OCI-LY3 (cell line): ENCODE data around the gene TBC1D32.
"Not testable (repeated sequence)": the region's sequence is repeated elsewhere in the genome, so short reads cannot be mapped to it uniquely, and the experiment has no call there.

Experiments used
- H2AFZ ChIP-seq: fragments of 200-600, 300-600 bp; shearing (Covaris generic); 2 replicates; pipeline ENCODE4 v1.6.0; 2014; ENCODE audit warnings: antibody characterized with exemption, low read depth, low read length
- H3K27ac ChIP-seq: fragments of 200-600, 300-600 bp; sonication (generic); 2 replicates; pipeline ENCODE4 v1.5.1; 2014; ENCODE audit warnings: mild to moderate bottlenecking, low read length, moderate library complexity, mixed read lengths
- H3K27me3 ChIP-seq: fragments of 200-600, 300-600 bp; sonication (generic); 2 replicates; pipeline ENCODE4 v1.6.1; 2014; ENCODE audit warnings: low read depth, low read length, mixed read lengths
- H3K36me3 ChIP-seq: fragments of 200-600, 300-600 bp; sonication (generic); replicated peaks from 2 replicates; pipeline ENCODE3; 2014; ENCODE audit warnings: low read depth, low read length, mixed read lengths
- H3K4me1 ChIP-seq: fragments of 300-600, 200-600 bp; sonication (generic); 2 replicates; pipeline ENCODE4 v1.6.1; 2014; ENCODE audit warnings: low read length, mixed read lengths
- H3K4me2 ChIP-seq: fragments of 200-600, 300-600 bp; sonication (generic); 2 replicates; pipeline ENCODE4 v1.6.1; 2014; ENCODE audit warnings: low read length, mixed read lengths
- H3K4me3 ChIP-seq: fragments of 300-600, 200-600 bp; sonication (generic); 2 replicates; pipeline ENCODE4 v1.5.1; 2014; ENCODE audit warnings: antibody characterized with exemption, mild to moderate bottlenecking, low read length, moderate library complexity
- H3K79me2 ChIP-seq: fragments of 300-600, 200-600 bp; shearing (Covaris generic); 2 replicates; pipeline ENCODE4 v1.6.1; 2014; ENCODE audit warnings: mild to moderate bottlenecking, low read length, mixed read lengths
- H3K9ac ChIP-seq: fragments of 300-600, 200-600 bp; shearing (Covaris generic); 2 replicates; pipeline ENCODE4 v1.6.0; 2014; ENCODE audit warnings: mild to moderate bottlenecking, low read length, moderate library complexity
- H3K9me3 ChIP-seq: fragments of 200-600, 300-600 bp; shearing (Covaris generic); 2 replicates; pipeline ENCODE4 v1.6.1; 2014; ENCODE audit warnings: low read length, mixed read lengths; ENCODE audit not compliant: insufficient read depth
- H4K20me1 ChIP-seq: fragments of 200-600, 300-600 bp; sonication (generic); 2 replicates; pipeline ENCODE4 v1.6.1; 2016; ENCODE audit warnings: low read length, mixed read lengths; ENCODE audit not compliant: insufficient read depth
- EZH2phosphoT487 ChIP-seq: fragments of 200-600 bp; shearing (Covaris generic); IDR thresholded peaks from 2 replicates; pipeline ENCODE4 v1.6.1; 2018; ENCODE audit warnings: antibody characterized with exemption, mixed run types, low read depth
- TF ChIP-seq, protein P1 (sequence below): fragments of 200-600, 300-600 bp; sonication (generic); IDR thresholded peaks from 2 replicates; pipeline ENCODE4 v1.5.1; 2014; ENCODE audit warnings: antibody characterized with exemption, low read length, low read depth

TBC1D32 gene

GRCh38 chr6:121222656-121223055 lies 111.6 kb downstream of the TBC1D32 start:
- no peak overlapping the region for H2AFZ ChIP-seq
- H3K27ac ChIP-seq, result no peak overlapping the region
- H3K4me2 ChIP-seq, result no peak overlapping the region
- H3K4me3 ChIP-seq, result no peak overlapping the region
- no peaks in the 10 kb centered on the region for H3K27me3 ChIP-seq
- H3K36me3 ChIP-seq, result no peaks in the 10 kb centered on the region
- no peaks in the 10 kb centered on the region for H3K9me3 ChIP-seq
- H4K20me1 ChIP-seq, result no peaks in the 10 kb centered on the region
- no peak for TF ChIP-seq EZH2phosphoT487
- TF ChIP-seq, protein P1, sequence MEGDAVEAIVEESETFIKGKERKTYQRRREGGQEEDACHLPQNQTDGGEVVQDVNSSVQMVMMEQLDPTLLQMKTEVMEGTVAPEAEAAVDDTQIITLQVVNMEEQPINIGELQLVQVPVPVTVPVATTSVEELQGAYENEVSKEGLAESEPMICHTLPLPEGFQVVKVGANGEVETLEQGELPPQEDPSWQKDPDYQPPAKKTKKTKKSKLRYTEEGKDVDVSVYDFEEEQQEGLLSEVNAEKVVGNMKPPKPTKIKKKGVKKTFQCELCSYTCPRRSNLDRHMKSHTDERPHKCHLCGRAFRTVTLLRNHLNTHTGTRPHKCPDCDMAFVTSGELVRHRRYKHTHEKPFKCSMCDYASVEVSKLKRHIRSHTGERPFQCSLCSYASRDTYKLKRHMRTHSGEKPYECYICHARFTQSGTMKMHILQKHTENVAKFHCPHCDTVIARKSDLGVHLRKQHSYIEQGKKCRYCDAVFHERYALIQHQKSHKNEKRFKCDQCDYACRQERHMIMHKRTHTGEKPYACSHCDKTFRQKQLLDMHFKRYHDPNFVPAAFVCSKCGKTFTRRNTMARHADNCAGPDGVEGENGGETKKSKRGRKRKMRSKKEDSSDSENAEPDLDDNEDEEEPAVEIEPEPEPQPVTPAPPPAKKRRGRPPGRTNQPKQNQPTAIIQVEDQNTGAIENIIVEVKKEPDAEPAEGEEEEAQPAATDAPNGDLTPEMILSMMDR, result peak; percentile 21; the same call in 1 of the 2 replicates
- H3K4me1 ChIP-seq, result no peaks in the 10 kb centered on the region
- no peak overlapping the region for H3K9ac ChIP-seq
- no peaks in the 10 kb centered on the region for H3K79me2 ChIP-seq

GRCh38 chr6:121216928-121217327 lies 117.4 kb downstream of the TBC1D32 start:
- H3K27ac ChIP-seq, result no peak overlapping the region
- no peaks in the 10 kb centered on the region for H3K9me3 ChIP-seq
- TF ChIP-seq EZH2phosphoT487, result no peak
- TF ChIP-seq, protein P1, result no peak

GRCh38 chr6:121213341-121213740 lies 120.9 kb downstream of the TBC1D32 start:
- not testable (repeated sequence) for H3K9ac ChIP-seq, H3K4me2 ChIP-seq, H2AFZ ChIP-seq, H3K4me3 ChIP-seq, H3K36me3 ChIP-seq, H3K27me3 ChIP-seq, H3K27ac ChIP-seq, H3K9me3 ChIP-seq, H3K79me2 ChIP-seq, H3K4me1 ChIP-seq, H4K20me1 ChIP-seq

More at GRCh38 chr6:121216928-121217327, 117.4 kb downstream of the TBC1D32 start:
- Histone ChIP-seq H3K27me3 (no peaks in the 10 kb centered on the region), H3K4me3 (no peak overlapping the region), H3K79me2 (no peaks in the 10 kb centered on the region), H3K36me3 (peaks cover 3% of the 10 kb centered on the region), H3K4me1 (no peaks in the 10 kb centered on the region), H3K4me2 (no peak overlapping the region), H2AFZ (no peak overlapping the region), H4K20me1 (no peaks in the 10 kb centered on the region), H3K9ac (no peak overlapping the region)

GRCh38 chr6:121210943-121211342 lies 123.3 kb downstream of the TBC1D32 start:
- no peaks in the 10 kb centered on the region for H3K9me3 ChIP-seq
- no peaks in the 10 kb centered on the region for H3K4me1 ChIP-seq
- H3K9ac ChIP-seq, result no peak overlapping the region
- no peak overlapping the region for H2AFZ ChIP-seq
- H3K27me3 ChIP-seq, result no peaks in the 10 kb centered on the region
- H3K4me2 ChIP-seq, result no peak overlapping the region
- no peak for TF ChIP-seq EZH2phosphoT487
- TF ChIP-seq, protein P1, result no peak
- peaks cover 3% of the 10 kb centered on the region for H3K36me3 ChIP-seq
- H3K27ac ChIP-seq, result no peak overlapping the region
- H3K79me2 ChIP-seq, result no peaks in the 10 kb centered on the region
- H3K4me3 ChIP-seq, result no peak overlapping the region
- H4K20me1 ChIP-seq, result no peaks in the 10 kb centered on the region

DNA sequence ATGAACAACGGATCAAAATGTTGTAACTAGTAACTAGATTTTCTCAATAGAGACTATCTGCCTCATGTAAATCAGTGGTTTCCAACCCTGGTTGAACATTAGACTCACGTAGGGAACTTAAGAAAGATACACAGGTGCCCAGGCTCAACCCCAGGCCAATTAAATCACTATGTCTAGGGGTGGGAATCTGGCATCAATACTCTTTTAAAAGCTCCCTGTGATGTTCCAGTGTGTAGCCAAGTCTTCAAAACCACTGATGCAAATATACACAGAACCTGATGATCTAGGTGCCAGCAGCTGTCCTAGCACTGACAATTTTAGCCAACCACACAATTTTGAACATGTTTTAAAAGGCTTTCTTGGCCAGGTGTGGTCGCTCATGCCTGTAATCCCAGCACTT lies 128.7 kb downstream of the TBC1D32 start:
- Histone ChIP-seq H4K20me1 (no peaks in the 10 kb centered on the region), H3K9me3 (no peaks in the 10 kb centered on the region), H3K27ac (no peak overlapping the region), H2AFZ (no peak overlapping the region), H3K9ac (no peak overlapping the region), H3K4me3 (no peak overlapping the region), H3K4me1 (no peaks in the 10 kb centered on the region), H3K27me3 (no peaks in the 10 kb centered on the region), H3K36me3 (no peaks in the 10 kb centered on the region), H3K4me2 (no peak overlapping the region), H3K79me2 (no peaks in the 10 kb centered on the region)
- TF ChIP-seq EZH2phosphoT487, result no peak
